H1 (cell line): ENCODE results near the gene PGAM5. TPM values are rescaled to one million over a fixed set of nuclear protein-coding genes. Genes with fewer than 3 reads are reported as not detected.

Experiments
- CTCF ChIA-PET: fragments of 300-600 bp; sonication (Branson Sonifier 250); formaldehyde crosslinking; loops from one replicate; lab custom pipeline; 2021; ENCODE audit not compliant: partially characterized antibody; lab: Charles Lee
- POLR2A ChIA-PET: fragments of 300-600 bp; sonication (Branson Sonifier 250); formaldehyde crosslinking; loops from one replicate; lab custom pipeline; 2021; ENCODE audit warnings: inconsistent platforms; ENCODE audit not compliant: partially characterized antibody; lab: Charles Lee
- DNase-seq, 2 experiments: peaks; one replicate each; pipeline versions ENCODE4 v3.0.0 to v3.0.0-alpha.2; 2010 to 2022; ENCODE audit warnings: low spot score in 2 of 2, low read depth in 1 of 2, mixed read lengths in 1 of 2
- FAIRE-seq: peaks from 2 replicates; lab custom pipeline; 2011; peaks lifted over from hg19 to GRCh38; lab: Jason Lieb, UNC
- H2AFZ ChIP-seq: 2 replicates; pipeline ENCODE4 v1.8.1; 2012; ENCODE audit warnings: low read length, inconsistent platforms
- H2AK5ac ChIP-seq: 2 replicates; pipeline ENCODE4 v1.6.1; 2013; ENCODE audit warnings: low read depth, low read length
- H2BK120ac ChIP-seq: replicated peaks from 2 replicates; pipeline ENCODE3; 2013; ENCODE audit warnings: low read depth, low read length, inconsistent platforms
- H2BK12ac ChIP-seq: 2 replicates; pipeline ENCODE4 v1.6.1; 2013; ENCODE audit warnings: low read depth, low read length
- H2BK15ac ChIP-seq: 2 replicates; pipeline ENCODE4 v1.6.1; 2013; ENCODE audit warnings: low read length
- H2BK20ac ChIP-seq: 2 replicates; pipeline ENCODE4 v1.6.1; 2013; ENCODE audit warnings: low read length
- H2BK5ac ChIP-seq: 2 replicates; pipeline ENCODE4 v1.6.1; 2013; ENCODE audit warnings: low read depth, low read length
- H3K14ac ChIP-seq: 2 replicates; pipeline ENCODE4 v1.6.1; 2013; ENCODE audit warnings: inconsistent platforms; ENCODE audit not compliant: insufficient read length
- H3K18ac ChIP-seq: 2 replicates; pipeline ENCODE4 v1.6.1; 2013; ENCODE audit warnings: low read length; ENCODE audit errors: extremely low read depth
- H3K23ac ChIP-seq: 2 replicates; pipeline ENCODE4 v1.6.1; 2013; ENCODE audit warnings: inconsistent platforms; ENCODE audit not compliant: insufficient read length
- H3K23me2 ChIP-seq: 2 replicates; pipeline ENCODE4 v1.6.1; 2013; ENCODE audit warnings: low read depth, low read length
- H3K27ac ChIP-seq: 2 replicates; pipeline ENCODE4 v1.6.1; 2011; ENCODE audit warnings: low read depth, low read length, inconsistent platforms
- H3K27me3 ChIP-seq, 4 experiments: replicated peaks in 1 of 4; 1 replicate in 1 of 4; 2 replicates in 3 of 4; pipeline versions ENCODE4 v1.6.1 to v1.8.1; 2011 to 2013; ENCODE audit warnings: low read length in 3 of 4, mild to moderate bottlenecking in 3 of 4, inconsistent platforms in 2 of 4, mixed read lengths in 2 of 4, moderate library complexity in 1 of 4; ENCODE audit not compliant: control insufficient read depth in 3 of 4, insufficient read depth in 3 of 4; ENCODE audit errors: extremely low read depth in 1 of 4
- H3K36me3 ChIP-seq, 4 experiments: 2 replicates each; pipeline versions ENCODE4 v1.6.1 to v1.8.1; 2011 to 2013; ENCODE audit warnings: mild to moderate bottlenecking in 4 of 4, low read length in 3 of 4, moderate library complexity in 2 of 4, control low read depth in 1 of 4, inconsistent platforms in 1 of 4; ENCODE audit not compliant: insufficient read depth in 4 of 4, control insufficient read depth in 2 of 4
- H3K4ac ChIP-seq: replicated peaks from 2 replicates; pipeline ENCODE3; 2013; ENCODE audit warnings: low read length, low read depth, mixed read lengths, inconsistent platforms; ENCODE audit not compliant: insufficient read length
- H3K4me1 ChIP-seq, 4 experiments: replicated peaks in 1 of 4; 1 replicate in 1 of 4; 2 replicates in 3 of 4; pipeline versions ENCODE4 v1.6.1 to v1.8.1; 2011 to 2013; ENCODE audit warnings: low read length in 3 of 4, inconsistent platforms in 2 of 4, mixed read lengths in 1 of 4; ENCODE audit not compliant: insufficient read depth in 4 of 4, control insufficient read depth in 3 of 4
- H3K4me2 ChIP-seq, 2 experiments: 2 replicates each; pipeline versions ENCODE4 v1.6.1 to v1.8.1; 2011 to 2013; ENCODE audit warnings: low read depth in 2 of 2, low read length in 2 of 2, control low read depth in 1 of 2, inconsistent platforms in 1 of 2, mild to moderate bottlenecking in 1 of 2; ENCODE audit not compliant: insufficient read depth in 1 of 2
- H3K4me3 ChIP-seq, 4 experiments: fragments of 200-600, 300-600 bp in 1 of 4; sonication (generic), shearing (Covaris generic), sonication (Bioruptor Twin) in 1 of 4; 2 replicates each; pipeline versions ENCODE4 v1.5.1 to v1.8.1; 2011 to 2016; ENCODE audit warnings: low read length in 4 of 4, low read depth in 3 of 4, control low read depth in 2 of 4, inconsistent platforms in 2 of 4, mild to moderate bottlenecking in 2 of 4, mixed read lengths in 1 of 4, moderate library complexity in 1 of 4; ENCODE audit not compliant: insufficient read depth in 2 of 4; ENCODE audit errors: extremely low read depth in 1 of 4
- H3K56ac ChIP-seq: replicated peaks from 2 replicates; pipeline ENCODE3; 2013; ENCODE audit warnings: low read depth, mild to moderate bottlenecking, mixed read lengths, low read length, inconsistent platforms; ENCODE audit not compliant: insufficient read length
- H3K79me1 ChIP-seq: 2 replicates; pipeline ENCODE4 v1.6.1; 2013; ENCODE audit warnings: low read depth, low read length, control low read depth
- H3K79me2 ChIP-seq, 2 experiments: 2 replicates each; pipeline versions ENCODE4 v1.6.1 to v1.8.1; 2012 to 2013; ENCODE audit warnings: low read length in 2 of 2, mild to moderate bottlenecking in 2 of 2, inconsistent platforms in 1 of 2; ENCODE audit not compliant: insufficient read depth in 2 of 2, control insufficient read depth in 1 of 2
- H3K9ac ChIP-seq, 4 experiments: replicated peaks in 1 of 4; 1 replicate in 1 of 4; 2 replicates in 3 of 4; pipeline versions ENCODE4 v1.6.1 to v1.8.1; 2011 to 2013; ENCODE audit warnings: low read depth in 3 of 4, low read length in 3 of 4, control low read depth in 2 of 4, mild to moderate bottlenecking in 2 of 4, moderate library complexity in 2 of 4, inconsistent platforms in 1 of 4; ENCODE audit errors: extremely low read depth in 1 of 4
- H3K9me3 ChIP-seq, 2 experiments: 2 replicates each; pipeline versions ENCODE4 v1.6.1 to v1.8.1; 2012 to 2013; ENCODE audit warnings: mild to moderate bottlenecking in 2 of 2, moderate library complexity in 2 of 2, control low read depth in 1 of 2, inconsistent platforms in 1 of 2, low read depth in 1 of 2, low read length in 1 of 2, mixed read lengths in 1 of 2; ENCODE audit not compliant: insufficient read depth in 2 of 2
- H4K20me1 ChIP-seq, 2 experiments: replicated peaks in 1 of 2; 2 replicates each; pipeline versions ENCODE3 to v1.8.1; 2011 to 2013; ENCODE audit warnings: inconsistent platforms in 2 of 2, low read length in 2 of 2, mild to moderate bottlenecking in 1 of 2; ENCODE audit not compliant: insufficient read depth in 2 of 2, control insufficient read depth in 1 of 2
- H4K5ac ChIP-seq: 2 replicates; pipeline ENCODE4 v1.6.1; 2013; ENCODE audit warnings: low read length, low read depth, mixed read lengths, inconsistent platforms; ENCODE audit not compliant: insufficient read length
- H4K8ac ChIP-seq: 2 replicates; pipeline ENCODE4 v1.8.0; 2013; ENCODE audit warnings: mild to moderate bottlenecking, moderate library complexity, low read length, inconsistent platforms; ENCODE audit not compliant: insufficient read depth; ENCODE audit errors: extremely low read depth
- H4K91ac ChIP-seq: replicated peaks from 2 replicates; pipeline ENCODE3; 2013; ENCODE audit warnings: low read length, mixed read lengths, inconsistent platforms; ENCODE audit not compliant: insufficient read length
- RNF2 ChIP-seq: fragments of 200-900, 300-1000 bp; sonication (generic); IDR thresholded peaks from 2 replicates; pipeline ENCODE4 v1.7.1; 2016; ENCODE audit warnings: borderline replicate concordance, low read depth, mild to moderate bottlenecking, antibody characterized with exemption, low read length; ENCODE audit not compliant: poor library complexity, severe bottlenecking; ENCODE audit errors: missing control alignments
- SAP30 ChIP-seq: fragments of 300-600 bp; sonication (generic); IDR thresholded peaks from 2 replicates; pipeline ENCODE4 v1.7.1; 2012; ENCODE audit warnings: low read length, moderate library complexity, mild to moderate bottlenecking, inconsistent platforms; ENCODE audit not compliant: insufficient read depth, insufficient replicate concordance
- TEAD4 ChIP-seq: IDR thresholded peaks from 2 replicates; pipeline ENCODE4 v1.6.1; 2012; ENCODE audit warnings: low read depth, low read length, inconsistent platforms, mixed read lengths
- WGBS, 2 experiments: shearing (Covaris generic) in 1 of 2; methylation state at CpG; one replicate each; pipeline versions ENCODE4 v1.1.6 to v1.1.7; 2013 to 2015; ENCODE audit warnings: low lambda C conversion rate in 2 of 2, mixed read lengths in 2 of 2, inconsistent platforms in 1 of 2, low coverage in 1 of 2, missing lambda C conversion rate in 1 of 2; ENCODE audit not compliant: insufficient replicate concordance in 2 of 2, insufficient coverage in 1 of 2, insufficient read length in 1 of 2; ENCODE audit errors: extremely low coverage in 1 of 2, missing lambda C conversion rate in 1 of 2; 5-methylcytosine and 5-hydroxymethylcytosine counted together
- polyA plus RNA-seq, 7 experiments: library from polyadenylated mRNA; depleted of rRNA in 3 of 7; stranded (reverse) in 5 of 7; unstranded in 2 of 7; fragments of >200 nt in 5 of 7; fragments of 200-250 nt in 2 of 7; gene quantifications; 1 replicate in 5 of 7; 2 replicates in 1 of 7; 4 replicates in 1 of 7; pipeline versions ENCODE4 v1.2.1 to v1.2.3, GENCODE V29; 2011 to 2013; ENCODE audit warnings: missing spikeins in 2 of 7, mixed read lengths in 2 of 7
- total RNA-seq: library from RNA; stranded (reverse); fragmentation: NEBNext Ultra II Directional; extraction: Animal tissue kit (Norgen Biotek cat#: 25700); gene quantifications from 2 replicates; pipeline ENCODE4 v1.2.1, GENCODE V29; 2021

PGAM5 gene
- total and polyA plus RNA-seq, 2 of the 8 experiments (the other 6 are each of a cell fraction or from before 2014, with no cell fraction given) = 66.4 to 84.0 TPM

GRCh38 chr12:132717011-132717410 is 6.4 kb downstream of the PGAM5 start:
- DNase-seq = no peak
- H2BK15ac ChIP-seq = no peak overlapping the region
- no peak overlapping the region for H2AFZ ChIP-seq
- H3K9me3 ChIP-seq = no peaks in the 10 kb centered on the region
- H2BK12ac ChIP-seq = no peak overlapping the region
- peaks cover 3 to 24% of the 10 kb centered on the region in 2 experiments for H3K79me2 ChIP-seq
- H4K20me1 ChIP-seq = peaks cover 7 to 26% of the 10 kb centered on the region in 2 experiments
- no peaks in the 10 kb centered on the region; a peak in 1 of 7 replicates for H3K27me3 ChIP-seq
- no peak for FAIRE-seq
- H2BK20ac ChIP-seq = no peak overlapping the region
- H3K4me2 ChIP-seq = no peak overlapping the region
- H2BK120ac ChIP-seq = no peak overlapping the region
- H2BK5ac ChIP-seq = no peak overlapping the region
- TF ChIP-seq RNF2 (no peak), SAP30 (no peak), TEAD4 (no peak)
- TF ChIP-seq, all 59 proteins: peak for 0
- ChIA-PET CTCF (interaction anchor here (1.1 kb wide), 1 partner anchor 47 kb away, joined by 4 read pairs; no protein-coding TSS in a partner anchor), POLR2A (interaction anchor here (0.7 to 3.2 kb wide), 11 partner anchors 9 to 69 kb away, joined by 3 to 17 read pairs (median 4); no protein-coding TSS in a partner anchor)
- no peak overlapping the region for H3K4me3 ChIP-seq
- H4K91ac ChIP-seq = no peak overlapping the region
- no peak overlapping the region for H3K14ac ChIP-seq
- H3K23me2 ChIP-seq = no peaks in the 10 kb centered on the region
- no peak overlapping the region for H3K27ac ChIP-seq
- H3K4ac ChIP-seq = no peak overlapping the region
- peaks cover 18 to 50% (median 38%) of the 10 kb centered on the region in 4 experiments for H3K36me3 ChIP-seq
- no peak overlapping the region for H3K23ac ChIP-seq
- no peak overlapping the region for H4K8ac ChIP-seq
- peaks cover 9% of the 10 kb centered on the region for H3K79me1 ChIP-seq
- H2AK5ac ChIP-seq = no peak overlapping the region
- no peak overlapping the region for H3K18ac ChIP-seq
- no peak overlapping the region for H4K5ac ChIP-seq
- WGBS, 2 experiments = 72% methylated on average over 9 of the region's 17 CpGs; no CpG with 5 or more reads in 1 of the 2 experiments
- H3K4me1 ChIP-seq = no peaks in the 10 kb centered on the region
- no peak overlapping the region for H3K9ac ChIP-seq
- no peak overlapping the region for H3K56ac ChIP-seq
